Endothelial cell of umbilical vein (primary cell): Measurements from ENCODE around the gene TMEM169.

ENCODE experiments used
- EZH2 ChIP-seq: IDR thresholded peaks from 2 replicates; pipeline ENCODE4 v1.6.1; 2012; ENCODE audit warnings: borderline replicate concordance, low read depth, mild to moderate bottlenecking, moderate library complexity, low read length, inconsistent platforms; ENCODE audit not compliant: severe bottlenecking
- FOS ChIP-seq: IDR thresholded peaks from 2 replicates; pipeline ENCODE4 v1.6.1; 2011; ENCODE audit warnings: mild to moderate bottlenecking, low read length, moderate library complexity, borderline replicate concordance; ENCODE audit not compliant: insufficient read depth
- GATA2 ChIP-seq: IDR thresholded peaks from 2 replicates; pipeline ENCODE4 v1.7.0; 2011; ENCODE audit warnings: low read depth, mild to moderate bottlenecking, moderate library complexity, mixed read lengths, low read length; ENCODE audit not compliant: insufficient read length, insufficient read depth
- JUN ChIP-seq: IDR thresholded peaks from 2 replicates; pipeline ENCODE4 v1.6.1; 2011; ENCODE audit warnings: borderline replicate concordance, low read depth; ENCODE audit not compliant: insufficient read length, insufficient read depth
- MAX ChIP-seq: IDR thresholded peaks from 2 replicates; pipeline ENCODE4 v1.6.1; 2011; ENCODE audit not compliant: insufficient read depth, insufficient read length
- MYC ChIP-seq: IDR thresholded peaks from one replicate; pipeline ENCODE4 v1.6.1; 2011; ENCODE audit warnings: mild to moderate bottlenecking, low read depth, low read length
- POLR2A ChIP-seq: IDR thresholded peaks from 2 replicates; pipeline ENCODE4 v1.6.1; 2012; ENCODE audit warnings: low read depth, mild to moderate bottlenecking, control low read depth, low read length
- POLR2AphosphoS5 ChIP-seq: IDR thresholded peaks from 2 replicates; pipeline ENCODE4 v1.6.1; 2012; ENCODE audit warnings: low read depth, mild to moderate bottlenecking, control low read depth, low read length, moderate library complexity; ENCODE audit not compliant: insufficient read depth
- TF ChIP-seq, protein P1 (sequence below), 2 donors: IDR thresholded peaks; 1 replicate in 1 of 2; 2 replicates in 1 of 2; pipeline ENCODE4 v1.5.1; 2011; ENCODE audit warnings: low read length in 2 of 2, mild to moderate bottlenecking in 2 of 2, moderate library complexity in 2 of 2, control low read depth in 1 of 2, inconsistent platforms in 1 of 2, low read depth in 1 of 2; ENCODE audit not compliant: insufficient read depth in 1 of 2; ENCODE audit errors: extremely low read depth in 1 of 2

GRCh38 chr2:216039918-216040317 lies 41.8 kb upstream of the TMEM169 start:
- no peak for TF ChIP-seq MAX
- TF ChIP-seq POLR2AphosphoS5 = no peak
- TF ChIP-seq, protein P1, sequence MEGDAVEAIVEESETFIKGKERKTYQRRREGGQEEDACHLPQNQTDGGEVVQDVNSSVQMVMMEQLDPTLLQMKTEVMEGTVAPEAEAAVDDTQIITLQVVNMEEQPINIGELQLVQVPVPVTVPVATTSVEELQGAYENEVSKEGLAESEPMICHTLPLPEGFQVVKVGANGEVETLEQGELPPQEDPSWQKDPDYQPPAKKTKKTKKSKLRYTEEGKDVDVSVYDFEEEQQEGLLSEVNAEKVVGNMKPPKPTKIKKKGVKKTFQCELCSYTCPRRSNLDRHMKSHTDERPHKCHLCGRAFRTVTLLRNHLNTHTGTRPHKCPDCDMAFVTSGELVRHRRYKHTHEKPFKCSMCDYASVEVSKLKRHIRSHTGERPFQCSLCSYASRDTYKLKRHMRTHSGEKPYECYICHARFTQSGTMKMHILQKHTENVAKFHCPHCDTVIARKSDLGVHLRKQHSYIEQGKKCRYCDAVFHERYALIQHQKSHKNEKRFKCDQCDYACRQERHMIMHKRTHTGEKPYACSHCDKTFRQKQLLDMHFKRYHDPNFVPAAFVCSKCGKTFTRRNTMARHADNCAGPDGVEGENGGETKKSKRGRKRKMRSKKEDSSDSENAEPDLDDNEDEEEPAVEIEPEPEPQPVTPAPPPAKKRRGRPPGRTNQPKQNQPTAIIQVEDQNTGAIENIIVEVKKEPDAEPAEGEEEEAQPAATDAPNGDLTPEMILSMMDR (IDR thresholded peaks at IDR 0.05; ENCODE audit: extremely low read depth in 1 of 2, insufficient read depth in 1 of 2, low read depth in 1 of 2, low read length in 2 of 2) = no peak
- TF ChIP-seq POLR2A = no peak
- TF ChIP-seq FOS = no peak
- no peak for TF ChIP-seq EZH2
- TF ChIP-seq MYC = no peak
- no peak for TF ChIP-seq GATA2
- TF ChIP-seq JUN = no peak
